NCI-H2107 (cell line): ENCODE data around the gene TRMT44.
"Not testable (repeated sequence)": the region's sequence is repeated elsewhere in the genome, so short reads cannot be mapped to it uniquely, and the experiment has no call there.

Source experiments
- DNase-seq: peaks from one replicate; lab custom pipeline; 2025; lab: John Stamatoyannopoulos, UW

Gene TRMT44

DNA sequence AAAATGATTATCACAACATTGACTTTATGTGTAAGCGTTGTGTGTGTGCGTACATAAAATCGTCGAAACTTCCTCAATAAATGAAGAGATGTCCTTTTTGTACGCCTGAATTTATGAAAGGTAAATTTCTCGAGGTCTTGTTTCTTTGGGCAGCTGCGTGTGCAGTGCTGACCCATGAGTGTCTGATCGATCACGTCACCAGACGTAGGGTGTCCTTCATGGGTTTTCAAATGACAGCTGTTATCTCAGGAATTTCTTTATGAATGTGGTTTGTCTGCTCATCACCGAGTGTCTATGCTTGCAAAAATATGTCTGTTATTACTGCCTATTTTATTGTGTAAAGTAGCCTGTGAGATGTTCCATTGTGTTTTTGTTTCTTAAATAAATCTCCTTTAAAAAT is 71.9 kb downstream of the TRMT44 start:
- DNase-seq, result no peak

DNA sequence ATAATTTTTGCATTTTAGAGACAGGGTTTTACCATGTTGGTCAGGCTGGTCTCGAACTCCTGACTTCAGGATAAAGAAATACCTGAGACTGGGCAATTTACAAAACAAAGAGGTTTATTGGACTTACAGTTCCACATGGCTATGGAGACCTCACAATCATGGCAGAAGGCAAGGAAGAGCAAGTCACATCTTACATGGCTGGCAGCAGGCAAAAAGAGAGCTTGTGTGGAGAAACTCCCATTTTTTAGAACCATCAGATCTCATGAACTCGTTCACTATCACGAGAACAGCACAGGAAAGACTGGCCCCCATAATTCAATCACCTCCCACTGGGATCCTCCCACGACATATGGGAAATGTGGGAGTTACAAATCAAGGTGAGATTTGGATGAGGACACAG is 72.5 kb downstream of the TRMT44 start:
- DNase-seq, result not testable (repeated sequence)

DNA sequence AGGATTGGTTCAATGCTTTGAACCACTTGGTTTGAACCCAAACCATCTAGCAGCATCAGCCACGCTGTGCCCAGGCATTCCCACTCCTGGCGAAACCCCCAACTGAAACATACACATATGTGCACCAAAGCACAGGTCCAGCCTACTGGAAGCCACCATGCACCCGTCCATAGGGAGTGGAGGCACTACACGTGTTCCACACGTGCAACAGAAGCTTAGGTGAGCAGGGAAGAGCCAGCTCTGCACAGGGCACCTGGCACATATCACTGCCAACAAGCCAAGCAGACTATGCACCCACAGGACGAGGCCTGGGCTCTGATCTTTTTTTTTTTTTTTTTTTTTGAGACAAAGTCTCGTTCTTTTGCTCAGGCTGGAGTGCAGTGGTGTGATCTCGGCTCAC is 73.4 kb downstream of the TRMT44 start:
- no peak for DNase-seq

DNA sequence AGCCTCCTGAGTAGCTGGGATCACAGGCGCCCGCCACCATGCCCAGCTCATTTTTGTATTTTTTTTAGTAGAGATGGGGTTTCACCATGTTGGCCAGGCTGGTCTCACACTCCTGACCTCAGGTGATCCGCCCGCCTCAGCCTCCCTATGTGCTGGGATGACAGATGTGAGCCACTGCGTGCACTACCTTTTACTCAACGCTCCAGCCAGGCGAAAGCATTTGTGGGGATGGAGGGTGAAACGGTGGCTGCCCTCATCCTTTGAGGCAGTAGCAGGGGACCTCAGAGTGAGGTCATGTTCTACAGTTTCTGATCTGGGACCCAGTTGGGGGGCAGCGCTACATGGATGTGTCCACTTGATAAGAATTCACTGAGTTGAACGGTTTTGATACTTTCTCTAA is 73.8 kb downstream of the TRMT44 start:
- no peak for DNase-seq

DNA sequence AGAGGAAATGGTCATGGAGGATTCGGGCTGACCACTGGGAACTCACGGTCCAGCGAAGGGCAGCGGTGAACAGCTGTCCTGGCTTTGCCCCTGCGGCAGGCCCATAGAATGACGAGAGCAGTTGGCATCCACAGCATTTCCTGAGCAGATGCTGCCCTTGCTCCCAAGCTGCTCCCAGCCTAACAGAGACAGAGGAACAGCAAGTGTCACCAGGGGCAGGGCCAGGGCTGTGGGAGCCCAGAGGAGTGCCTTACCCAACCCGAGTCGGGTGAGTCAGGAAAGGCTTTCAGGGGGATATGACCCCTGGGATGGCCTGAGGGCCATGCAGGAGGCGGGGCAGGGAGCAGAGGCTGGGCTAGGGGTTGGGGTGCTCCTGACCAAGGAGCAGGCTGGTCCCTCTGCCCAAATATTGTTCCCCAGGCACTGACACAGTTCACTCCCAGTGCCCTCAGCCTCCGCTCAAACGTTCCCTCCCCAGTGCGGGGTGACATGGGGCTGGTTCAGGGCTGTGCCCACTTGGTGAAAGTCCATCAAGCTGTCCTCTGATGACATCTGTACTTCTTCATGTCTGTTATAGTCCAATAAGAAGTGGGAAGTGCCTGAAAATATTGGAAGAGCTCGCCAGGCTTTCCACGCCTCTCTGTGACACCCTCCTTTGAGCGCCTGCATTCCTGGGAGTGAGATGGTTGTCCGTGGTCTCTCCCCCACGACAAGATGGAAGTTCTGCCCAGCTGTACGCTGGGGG is 74.9 kb downstream of the TRMT44 start:
- no peak for DNase-seq

DNA sequence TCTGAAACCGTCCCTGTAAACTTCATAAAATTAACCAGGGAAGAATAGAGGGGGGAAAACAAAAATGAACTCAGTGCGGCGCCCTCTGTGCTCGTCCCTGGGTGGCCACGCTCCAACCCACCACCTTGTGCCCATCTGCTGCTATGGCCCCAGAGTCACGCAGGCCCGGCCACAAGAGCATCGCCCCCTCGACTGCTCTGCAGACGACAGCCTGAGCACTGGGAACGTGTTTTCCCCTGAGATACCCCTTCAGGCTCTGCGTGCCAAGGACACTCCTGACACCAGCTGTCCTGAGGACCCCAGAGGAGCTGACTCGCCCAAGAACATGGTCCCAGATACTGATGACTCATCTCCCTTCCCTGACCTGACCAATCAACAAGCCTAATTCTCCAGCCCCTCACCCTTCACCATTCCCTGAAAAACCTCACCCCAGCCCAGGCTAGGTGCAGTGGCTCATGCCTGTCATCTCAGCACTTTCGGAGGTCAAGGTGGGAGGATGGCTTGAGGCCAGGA is 75.5 kb downstream of the TRMT44 start:
- no peak for DNase-seq

DNA sequence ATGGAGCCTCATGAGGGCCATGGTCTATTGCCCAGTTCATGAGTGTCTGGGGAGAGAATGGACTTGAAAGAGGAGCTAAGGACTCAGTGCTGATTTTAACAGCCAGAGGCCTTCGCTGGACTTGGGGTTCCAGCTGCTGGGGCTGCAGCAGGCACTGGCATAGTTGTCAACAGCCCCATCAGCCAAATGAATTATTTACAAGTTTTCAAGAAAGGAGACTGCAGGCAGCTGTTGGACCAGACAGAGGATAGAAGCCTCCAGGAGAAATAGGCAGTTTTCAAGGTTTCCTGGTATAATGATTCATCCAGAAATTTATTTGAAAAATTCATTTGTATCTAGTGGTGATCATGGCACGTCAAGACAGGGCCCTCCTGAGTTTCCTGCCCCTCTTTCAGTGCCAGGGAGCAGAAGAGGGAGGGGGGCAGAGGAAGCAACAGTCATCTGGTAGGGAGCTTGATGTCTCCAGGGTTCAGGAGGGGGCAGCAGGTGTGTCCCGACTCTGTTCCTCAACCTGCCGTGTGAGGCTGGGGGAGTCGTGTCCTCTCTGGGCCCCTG is 76.5 kb downstream of the TRMT44 start:
- DNase-seq, result no peak

DNA sequence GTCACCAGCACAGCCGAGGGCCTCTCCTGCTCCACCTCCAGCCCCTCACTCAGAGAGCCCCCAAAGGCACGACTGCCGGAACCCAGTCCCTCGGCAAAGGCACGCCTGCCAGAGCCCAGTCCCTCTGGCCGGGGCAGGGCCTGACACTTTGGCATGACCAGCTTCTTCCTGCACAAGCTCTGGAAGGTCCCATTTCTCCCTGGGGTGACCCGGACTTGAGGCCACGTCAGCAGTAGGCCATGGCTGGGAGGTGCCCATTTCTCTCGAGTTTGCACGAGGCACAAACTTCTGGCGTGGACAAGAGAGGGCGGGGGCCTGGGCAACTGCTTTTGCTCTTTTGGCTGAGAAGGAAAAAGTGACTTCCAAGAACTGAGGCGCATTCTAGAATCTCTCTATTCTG is 77.4 kb downstream of the TRMT44 start:
- DNase-seq, result no peak

DNA sequence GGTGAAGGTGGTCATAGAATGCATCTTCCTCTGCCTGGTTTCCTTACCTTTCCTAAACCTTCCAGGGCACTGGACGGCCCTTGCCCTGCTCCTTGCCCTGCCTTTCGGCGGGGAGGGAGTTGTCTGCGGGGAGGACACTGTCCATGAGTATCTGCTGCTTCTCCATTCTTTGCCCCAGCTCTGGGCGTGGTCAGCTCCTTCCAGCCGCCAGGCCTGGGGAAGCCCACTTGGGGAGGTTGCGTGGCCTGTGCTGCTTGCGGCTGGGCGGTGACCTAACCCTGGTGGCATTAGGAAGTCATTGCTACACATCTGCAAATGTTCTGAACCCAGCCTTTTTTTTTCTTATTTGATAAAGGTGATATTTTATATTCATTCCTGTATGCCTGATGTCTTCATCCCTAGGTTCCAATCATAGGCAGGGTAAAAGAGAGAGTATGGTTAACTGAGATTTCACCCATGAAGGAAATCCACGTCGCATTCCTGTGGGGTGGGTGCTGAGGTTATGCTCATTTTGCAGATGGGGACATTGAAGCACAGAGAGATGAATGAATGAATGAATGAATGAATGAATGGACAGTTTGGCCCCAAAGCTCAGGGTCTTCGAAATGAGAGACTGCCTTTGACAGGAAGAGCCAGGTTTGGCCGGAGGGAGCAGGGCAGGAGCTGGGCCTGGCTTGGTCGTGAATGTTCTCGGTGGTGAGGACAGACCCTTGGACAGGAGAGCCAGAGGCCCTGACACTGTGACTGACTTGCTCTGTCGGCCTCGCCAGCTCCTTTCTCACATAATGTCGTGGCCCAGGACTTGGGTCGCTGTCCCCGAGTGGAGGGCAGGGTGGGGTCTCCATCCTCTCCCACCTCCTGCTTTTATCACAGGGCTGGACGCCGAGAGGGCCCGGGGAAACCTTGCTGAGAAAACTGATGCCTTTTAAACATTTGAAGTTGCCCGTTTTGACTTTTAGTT is 81.9 kb downstream of the TRMT44 start:
- no peak for DNase-seq

DNA sequence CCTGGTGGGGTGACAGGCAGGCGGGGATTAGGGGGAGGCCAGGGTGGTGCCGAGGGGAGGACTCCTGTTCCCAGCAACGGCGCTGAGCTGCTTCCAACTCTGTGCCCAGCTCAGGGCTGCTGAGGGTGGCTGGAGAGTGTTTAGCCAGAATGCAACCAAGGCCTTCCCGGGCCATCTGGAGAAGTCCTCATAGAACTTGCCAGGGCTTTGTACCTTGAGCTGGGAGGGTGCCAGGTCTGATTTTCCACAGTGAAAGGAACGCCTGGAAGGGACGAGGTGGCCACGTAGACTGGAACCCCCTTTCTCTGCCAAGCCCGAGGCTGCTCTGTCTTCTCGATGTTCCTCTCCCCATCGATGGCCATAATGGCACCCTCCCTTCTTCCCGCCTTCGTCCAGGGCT is 82.6 kb downstream of the TRMT44 start:
- DNase-seq, result no peak

DNA sequence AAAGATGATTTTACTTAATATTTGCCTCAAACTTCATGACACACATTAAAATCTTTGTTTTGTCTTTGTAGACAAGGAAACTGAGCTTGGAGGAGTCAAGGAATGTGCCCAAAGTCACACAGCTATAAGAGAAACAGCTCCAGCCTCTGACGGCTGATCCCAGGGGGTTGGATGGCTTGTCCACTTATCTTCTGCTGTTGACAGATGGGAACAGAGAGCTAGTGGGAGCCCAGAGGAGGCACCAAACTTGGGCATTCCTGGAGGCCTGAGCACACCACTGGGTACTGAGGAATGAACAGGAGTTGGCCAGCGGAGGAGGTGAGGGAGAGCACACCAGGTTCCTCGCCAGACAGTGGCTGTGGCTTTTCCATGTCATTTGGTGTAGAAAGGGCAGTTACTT is 83.2 kb downstream of the TRMT44 start:
- DNase-seq, result no peak

DNA sequence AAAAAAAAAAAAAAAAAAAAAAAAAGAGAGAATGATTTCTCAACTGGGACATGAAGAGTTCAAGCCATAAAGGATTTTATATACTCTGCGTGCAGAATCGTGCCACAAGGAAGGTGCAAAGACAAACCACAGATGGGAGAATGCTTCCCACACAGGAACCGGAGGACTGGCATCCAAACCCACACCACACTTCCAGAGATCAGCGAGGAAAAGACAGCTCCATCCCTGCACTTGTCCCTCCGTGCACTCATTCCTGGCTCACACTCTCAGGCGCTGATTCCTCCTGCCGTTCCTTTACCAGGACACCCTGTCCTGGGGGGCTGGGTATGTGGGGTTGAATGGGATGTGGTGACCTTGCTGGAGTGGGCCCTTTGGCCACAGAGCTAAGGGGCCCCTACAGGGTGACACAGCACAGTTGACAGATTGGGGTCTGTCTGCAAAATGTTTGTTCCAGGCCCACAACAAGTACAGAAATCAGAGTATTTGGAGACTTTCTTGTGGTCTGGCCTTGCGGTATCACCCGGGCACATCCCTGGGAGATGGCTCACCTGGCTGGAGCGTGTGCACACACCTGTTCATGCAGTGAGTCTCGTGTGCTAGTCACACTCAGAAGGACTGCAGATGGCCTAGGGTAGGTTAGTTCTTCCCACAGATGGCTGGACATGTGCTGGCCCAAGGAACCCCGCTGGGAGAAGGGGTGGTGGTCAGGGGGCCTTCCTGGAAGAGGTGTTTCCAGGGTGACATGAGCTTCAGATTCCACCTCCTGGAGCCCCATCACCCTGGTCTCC is 84.2 kb downstream of the TRMT44 start:
- no peak for DNase-seq

DNA sequence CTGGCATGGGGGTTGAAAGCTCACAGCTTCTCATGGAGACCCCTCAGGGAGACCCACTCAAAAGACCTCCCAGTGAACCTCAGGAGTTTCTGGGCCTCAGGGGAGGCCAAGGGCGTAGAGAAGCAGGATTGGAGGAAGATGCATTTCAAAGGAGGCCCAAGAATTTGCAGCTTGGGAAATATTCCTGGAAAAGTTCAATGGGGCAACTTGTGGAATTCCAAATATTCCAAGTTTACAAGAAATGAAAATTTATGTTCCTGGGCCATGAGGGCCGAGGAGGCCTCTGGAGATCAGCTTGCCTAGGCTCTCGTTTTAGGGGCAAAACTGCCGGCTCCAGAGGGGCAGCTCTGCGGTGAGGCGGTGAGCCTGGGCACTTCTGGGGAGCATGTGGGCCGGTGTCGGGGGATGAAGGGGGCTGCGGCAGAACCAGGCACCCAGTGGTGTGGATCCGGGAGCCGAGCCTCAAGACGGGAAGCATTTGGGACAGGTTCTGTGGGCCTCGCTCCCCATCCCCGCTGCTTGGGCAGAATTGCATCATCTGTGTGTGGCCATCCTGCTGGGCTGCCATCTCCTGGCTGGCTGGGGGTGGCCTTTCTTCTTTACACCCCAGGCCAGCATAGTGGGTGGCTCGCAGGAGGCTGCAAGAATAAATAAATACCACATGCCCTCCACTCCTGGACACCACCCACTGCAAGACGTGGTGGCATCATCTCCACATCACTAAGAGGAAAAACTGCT is 85.0 kb downstream of the TRMT44 start:
- no peak for DNase-seq
